KMS-11 (cell line): ENCODE measurements around the gene DLK1.

ENCODE experiments used
- H2AFZ ChIP-seq: fragments of 200-600 bp; sonication (generic); 2 replicates; pipeline ENCODE4 v1.6.1; 2016; ENCODE audit warnings: antibody characterized with exemption, mixed run types, low read depth
- H3K27ac ChIP-seq: fragments of 200-600 bp; sonication (generic); 2 replicates; pipeline ENCODE4 v1.6.1; 2016; ENCODE audit warnings: mild to moderate bottlenecking, mixed run types
- H3K27me3 ChIP-seq: fragments of 200-600 bp; sonication (generic); 2 replicates; pipeline ENCODE4 v1.6.1; 2017; ENCODE audit warnings: mild to moderate bottlenecking, low read depth, mixed run types, moderate library complexity; ENCODE audit not compliant: insufficient read depth
- H3K36me3 ChIP-seq: fragments of 200-600 bp; sonication (generic); 2 replicates; pipeline ENCODE4 v1.6.1; 2017; ENCODE audit warnings: mild to moderate bottlenecking, mixed run types; ENCODE audit not compliant: insufficient read depth
- H3K4me1 ChIP-seq: fragments of 200-600 bp; sonication (generic); 2 replicates; pipeline ENCODE4 v1.6.1; 2016; ENCODE audit warnings: mild to moderate bottlenecking, low read depth, mixed run types; ENCODE audit not compliant: poor library complexity, severe bottlenecking
- H3K4me2 ChIP-seq: fragments of 200-600 bp; sonication (generic); 2 replicates; pipeline ENCODE4 v1.7.0; 2016; ENCODE audit warnings: mild to moderate bottlenecking, mixed run types
- H3K4me3 ChIP-seq: fragments of 200-600 bp; sonication (generic); IDR thresholded peaks from 2 replicates; pipeline ENCODE4 v1.6.1; 2017; ENCODE audit warnings: low read depth, low read length, mixed read lengths; ENCODE audit not compliant: insufficient read depth
- H3K79me2 ChIP-seq: fragments of 200-600 bp; sonication (generic); 2 replicates; pipeline ENCODE4 v1.6.1; 2016; ENCODE audit warnings: low read depth, mixed run types; ENCODE audit not compliant: insufficient read depth
- H3K9ac ChIP-seq: fragments of 200-600 bp; sonication (generic); 2 replicates; pipeline ENCODE4 v1.6.1; 2016; ENCODE audit warnings: mild to moderate bottlenecking, mixed run types
- H4K20me1 ChIP-seq: fragments of 200-600 bp; sonication (generic); 2 replicates; pipeline ENCODE4 v1.6.1; 2016; ENCODE audit warnings: mild to moderate bottlenecking, mixed run types; ENCODE audit not compliant: insufficient read depth
- TF ChIP-seq, protein P1 (sequence below): fragments of 200-600 bp; sonication (generic); conservative IDR thresholded peaks from 2 replicates; pipeline ENCODE4 v1.6.1; 2017; ENCODE audit warnings: low read depth, mild to moderate bottlenecking, antibody characterized with exemption, low read length, moderate library complexity, mixed read lengths

DLK1 gene

DNA sequence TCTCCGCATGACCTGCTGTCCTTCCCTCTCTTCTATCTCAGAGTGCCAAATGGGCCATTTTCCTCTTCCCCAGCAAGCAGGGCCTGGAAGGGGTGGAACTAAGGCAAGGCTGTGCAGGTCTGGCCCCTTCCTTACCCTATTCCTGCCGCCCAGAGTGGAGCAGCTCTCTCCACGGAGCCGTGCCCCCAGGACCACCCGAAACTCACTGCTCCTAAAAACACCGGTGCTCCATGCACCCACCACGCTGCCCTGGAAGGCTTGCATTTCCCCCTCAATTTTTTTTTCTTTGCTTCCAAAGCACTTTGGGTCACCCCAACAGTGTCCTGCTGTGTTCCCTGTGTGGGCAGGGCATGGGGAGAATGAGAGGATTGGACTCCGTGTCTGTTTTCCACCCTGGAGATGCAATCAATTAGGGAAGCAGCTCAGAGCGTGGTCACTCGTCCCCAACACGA, 50.7 kb downstream of the DLK1 start:
- H3K4me2 ChIP-seq, result no peak overlapping the region
- no peaks in the 10 kb centered on the region for H4K20me1 ChIP-seq
- H3K4me3 ChIP-seq, result no peak overlapping the region
- peaks cover 53% of the 10 kb centered on the region; the same call in 1 of the 2 replicates for H3K27me3 ChIP-seq
- H3K27ac ChIP-seq, result no peak overlapping the region
- H3K79me2 ChIP-seq, result no peaks in the 10 kb centered on the region
- H3K4me1 ChIP-seq, result no peaks in the 10 kb centered on the region
- H3K9ac ChIP-seq, result no peak overlapping the region
- TF ChIP-seq, protein P1, sequence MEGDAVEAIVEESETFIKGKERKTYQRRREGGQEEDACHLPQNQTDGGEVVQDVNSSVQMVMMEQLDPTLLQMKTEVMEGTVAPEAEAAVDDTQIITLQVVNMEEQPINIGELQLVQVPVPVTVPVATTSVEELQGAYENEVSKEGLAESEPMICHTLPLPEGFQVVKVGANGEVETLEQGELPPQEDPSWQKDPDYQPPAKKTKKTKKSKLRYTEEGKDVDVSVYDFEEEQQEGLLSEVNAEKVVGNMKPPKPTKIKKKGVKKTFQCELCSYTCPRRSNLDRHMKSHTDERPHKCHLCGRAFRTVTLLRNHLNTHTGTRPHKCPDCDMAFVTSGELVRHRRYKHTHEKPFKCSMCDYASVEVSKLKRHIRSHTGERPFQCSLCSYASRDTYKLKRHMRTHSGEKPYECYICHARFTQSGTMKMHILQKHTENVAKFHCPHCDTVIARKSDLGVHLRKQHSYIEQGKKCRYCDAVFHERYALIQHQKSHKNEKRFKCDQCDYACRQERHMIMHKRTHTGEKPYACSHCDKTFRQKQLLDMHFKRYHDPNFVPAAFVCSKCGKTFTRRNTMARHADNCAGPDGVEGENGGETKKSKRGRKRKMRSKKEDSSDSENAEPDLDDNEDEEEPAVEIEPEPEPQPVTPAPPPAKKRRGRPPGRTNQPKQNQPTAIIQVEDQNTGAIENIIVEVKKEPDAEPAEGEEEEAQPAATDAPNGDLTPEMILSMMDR, result no peak
- no peak overlapping the region for H2AFZ ChIP-seq
- no peaks in the 10 kb centered on the region for H3K36me3 ChIP-seq

DNA sequence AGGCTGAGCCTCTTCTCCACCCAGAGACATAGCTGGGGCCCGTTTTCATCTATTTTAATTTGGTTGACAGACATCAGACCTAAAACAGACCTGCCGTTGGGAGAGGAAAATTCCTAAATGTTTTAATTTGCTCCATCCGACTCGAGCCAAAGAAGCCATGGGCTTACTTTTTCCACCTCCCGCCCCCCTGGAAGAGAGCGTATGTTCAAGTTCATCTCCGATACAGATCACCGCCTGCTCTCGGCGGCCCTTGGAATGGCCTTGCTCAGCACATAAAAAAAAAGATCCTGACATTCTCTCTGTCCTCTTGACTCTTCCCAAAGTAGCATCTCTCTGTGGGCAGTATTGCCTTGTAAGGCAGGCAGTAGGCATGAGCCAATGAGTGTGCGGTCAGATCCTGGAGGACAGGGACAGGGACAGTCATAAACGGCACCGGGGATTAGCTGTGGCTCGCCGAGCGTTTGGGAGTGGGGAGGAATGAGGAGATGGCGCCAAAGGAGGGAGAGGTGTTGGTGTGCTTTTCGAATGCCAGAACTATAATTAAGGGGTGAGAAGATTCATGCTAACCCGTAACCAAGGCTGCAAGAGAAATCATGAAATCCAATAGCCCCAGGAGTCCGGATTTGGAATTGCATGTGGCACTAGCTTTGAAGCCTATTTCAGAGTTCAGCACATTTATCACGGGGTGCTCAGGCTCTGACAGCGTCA, 51.3 kb downstream of the DLK1 start:
- Histone ChIP-seq H3K36me3 (no peaks in the 10 kb centered on the region), H3K4me3 (no peak overlapping the region), H2AFZ (no peak overlapping the region), H3K79me2 (no peaks in the 10 kb centered on the region), H3K27ac (no peak overlapping the region), H4K20me1 (no peaks in the 10 kb centered on the region), H3K4me1 (no peaks in the 10 kb centered on the region), H3K4me2 (no peak overlapping the region), H3K27me3 (peaks cover 51% of the 10 kb centered on the region; the same call in 1 of the 2 replicates), H3K9ac (no peak overlapping the region)
- TF ChIP-seq, protein P1, result no peak

DNA sequence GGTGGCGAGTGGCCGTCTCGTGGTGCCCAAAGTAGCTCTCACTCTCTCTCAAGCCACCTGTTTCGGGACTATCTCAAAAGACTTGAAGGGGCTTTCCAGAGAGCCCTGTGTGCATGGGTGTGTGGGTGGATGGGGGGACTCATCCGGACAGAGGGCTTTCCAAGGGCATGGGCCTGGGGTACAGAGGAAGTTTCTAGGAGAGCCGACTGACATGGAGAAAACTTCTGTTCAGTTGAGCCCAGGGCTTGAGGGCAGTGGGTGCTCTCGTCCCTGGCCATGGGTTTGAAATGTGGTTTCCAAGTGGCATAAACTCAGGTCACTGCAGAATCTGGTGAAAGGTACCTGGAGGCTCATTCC, 51.8 kb downstream of the DLK1 start:
- Histone ChIP-seq H3K36me3 (no peaks in the 10 kb centered on the region), H3K4me1 (no peaks in the 10 kb centered on the region), H3K4me3 (no peak overlapping the region), H2AFZ (no peak overlapping the region), H3K27me3 (peaks cover 50% of the 10 kb centered on the region; the same call in 1 of the 2 replicates), H3K79me2 (no peaks in the 10 kb centered on the region), H3K27ac (no peak overlapping the region), H3K9ac (no peak overlapping the region), H3K4me2 (no peak overlapping the region), H4K20me1 (no peaks in the 10 kb centered on the region)
- TF ChIP-seq, protein P1, result no peak

DNA sequence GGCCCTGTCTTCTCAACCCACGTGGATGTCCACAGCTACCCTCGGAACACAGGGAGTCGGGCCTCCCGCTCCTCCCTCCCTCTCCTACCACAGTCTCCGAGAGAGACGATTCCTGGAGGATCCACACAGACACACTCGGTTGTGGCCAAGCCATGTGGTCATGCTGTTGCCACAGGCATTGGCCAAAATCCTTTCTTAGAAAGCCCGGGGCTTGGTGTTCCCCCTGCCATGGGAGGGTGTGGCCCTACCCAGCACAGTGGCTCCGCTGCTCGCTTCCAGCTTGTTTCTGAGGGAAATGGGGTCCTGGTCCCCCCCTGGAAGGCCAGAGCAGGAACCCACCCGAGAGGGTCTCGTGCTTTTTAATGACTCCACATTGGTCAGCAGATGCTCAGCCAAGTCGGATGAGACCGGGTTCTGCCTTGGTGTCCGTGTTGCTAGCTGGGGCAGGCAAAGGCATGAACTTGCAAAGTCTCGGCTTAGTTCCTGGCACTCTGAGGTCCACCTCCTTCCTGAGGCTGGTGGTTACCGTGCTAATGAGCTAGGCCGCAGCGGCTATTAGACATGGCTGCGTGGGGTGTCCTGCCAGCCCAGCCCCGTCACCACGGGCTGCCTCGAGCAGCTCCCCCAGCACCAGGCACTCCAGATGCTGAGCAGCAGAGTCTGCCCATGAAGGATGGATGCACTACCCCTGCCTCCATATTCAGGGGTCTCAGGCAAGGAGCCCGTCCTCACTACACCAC, 52.4 kb downstream of the DLK1 start:
- TF ChIP-seq, protein P1, result no peak
- H2AFZ ChIP-seq, result no peak overlapping the region
- H3K27ac ChIP-seq, result no peak overlapping the region
- H3K4me2 ChIP-seq, result no peak overlapping the region
- H3K36me3 ChIP-seq, result no peaks in the 10 kb centered on the region
- H3K4me3 ChIP-seq, result no peak overlapping the region
- no peak overlapping the region for H3K9ac ChIP-seq
- H3K4me1 ChIP-seq, result no peaks in the 10 kb centered on the region
- H3K27me3 ChIP-seq, result peaks cover 48% of the 10 kb centered on the region; the same call in 1 of the 2 replicates
- no peaks in the 10 kb centered on the region for H4K20me1 ChIP-seq
- H3K79me2 ChIP-seq, result no peaks in the 10 kb centered on the region
